Heart left ventricle (tissue), 16 donors: ENCODE results near the gene KHDC4. TPM values are rescaled to one million over a fixed set of nuclear protein-coding genes. Genes with fewer than 3 reads are reported as not detected.

Experiments used
- ATAC-seq, 4 donors: fragments of 200-7000 bp; cut with Tn5 transposase; one replicate each; pipeline ENCODE4 v1.9.1; 2020 to 2022; ENCODE audit warnings: moderate library complexity in 4 of 4, mild to moderate bottlenecking in 3 of 4, moderate number of reproducible peaks in 1 of 4
- DNase-seq, 5 donors: peaks; one replicate each; pipeline ENCODE4 v3.0.0-alpha.2; 2020
- H3K27ac ChIP-seq, 12 donors: fragments of 200-600 bp; sonication (generic) in 4 of 12; one replicate each; pipeline versions ENCODE4 v1.5.0 to v1.8.0; 2016 to 2022; ENCODE audit warnings: mild to moderate bottlenecking in 2 of 12
- H3K27me3 ChIP-seq, 9 donors: fragments of 200-600 bp; sonication (generic) in 2 of 9; one replicate each; pipeline versions ENCODE4 v1.5.1 to v1.8.0; 2016 to 2022; ENCODE audit warnings: mild to moderate bottlenecking in 3 of 9
- H3K36me3 ChIP-seq, 9 donors: fragments of 200-600 bp; sonication (generic) in 2 of 9; one replicate each; pipeline versions ENCODE4 v1.5.0 to v1.8.0; 2018 to 2022; ENCODE audit warnings: mild to moderate bottlenecking in 2 of 9
- H3K4me1 ChIP-seq, 12 donors: fragments of 200-600 bp; sonication (generic) in 4 of 12; one replicate each; pipeline versions ENCODE4 v1.5.0 to v1.8.0; 2016 to 2022; ENCODE audit warnings: mild to moderate bottlenecking in 3 of 12
- H3K4me3 ChIP-seq, 12 donors: fragments of 200-600 bp; sonication (generic) in 4 of 12; one replicate each; pipeline versions ENCODE4 v1.5.0 to v1.8.0; 2017 to 2022; ENCODE audit warnings: mild to moderate bottlenecking in 9 of 12, moderate library complexity in 4 of 12
- H3K9me3 ChIP-seq, 12 donors: fragments of 200-600 bp; sonication (generic) in 4 of 12; one replicate each; pipeline versions ENCODE4 v1.5.0 to v1.8.0; 2016 to 2022; ENCODE audit warnings: mild to moderate bottlenecking in 1 of 12
- CTCF ChIP-seq, 12 donors: fragments of 200-600 bp; sonication (generic) in 4 of 12; IDR thresholded peaks; one replicate each; pipeline versions ENCODE4 v1.5.0 to v1.8.0; 2018 to 2022; ENCODE audit warnings: antibody characterized with exemption in 12 of 12, mild to moderate bottlenecking in 5 of 12
- POLR2A ChIP-seq, 2 donors: fragments of 450-650 bp; IDR thresholded peaks; one replicate each; pipeline ENCODE4 v1.6.1; 2017; ENCODE audit warnings: antibody characterized with exemption in 2 of 2, mild to moderate bottlenecking in 2 of 2, moderate library complexity in 2 of 2
- WGBS, 4 donors: extraction: QIAGEN DNeasy Blood & Tissue Kit in 2 of 4; methylation state at CpG; one replicate each; pipeline versions ENCODE4 v1.1.5 to v1.1.7; 2013 to 2018; 5-methylcytosine and 5-hydroxymethylcytosine counted together
- intact Hi-C, 10 donors: fragments of 100-400 bp; cut with DNase I; formaldehyde crosslinking; loops; one replicate each; pipeline versions ENCODE4 v1.11.1 to v1.14.2; 2022
- polyA plus RNA-seq, 2 donors: library from polyadenylated mRNA; stranded (reverse); fragments of 200-250 nt; gene quantifications; one replicate each; pipeline ENCODE4 v1.2.3, GENCODE V29; 2013
- total RNA-seq, 9 donors: library from RNA; depleted of rRNA in 2 of 9; stranded (reverse); fragments of >200 nt in 2 of 9; fragmentation: NEBNext Ultra II Directional in 3 of 9; extraction: Animal tissue kit (Norgen Biotek cat#: 25700) in 3 of 9; gene quantifications; one replicate each; pipeline versions ENCODE4 v1.1.0 to v1.2.4, GENCODE V29; 2016 to 2023
- donor health status: ischemic (EF 13 %, LVEDD 7.1; RV severe dilation, severe dysfunction).
- donor health status: healthy with polysubstance abuse.
- donor health status: DM: no; HTN: yes; CAD: no.
- donor health status: DM: no; HTN: no; CAD: no.
- donor health status: ischemic (EF 25% LVEDD 6.9; RV normal size, moderate dysfunction).
- donor health status: ischemic (EF 25% LVEDD 5.7; RV mildly dilated, moderate dysfunction).
- donor health status: healthy.
- donor health status: DM: yes; HTN: yes; CAD: no.
- donor health status: ischemic (EF 35%, LVEDD 5.7; RV mildly dilated, moderate dysfunction).
- donor health status: nonischemic (EF 11% LVEDD 7.7; RV severe dilation, severe dysfunction).
- donor health status: DM: yes; HTN: yes; CAD: no.
- donor health status: PGD.
- donor health status: ischemic (EF 29% LVEDD 5.4; RV normal size, mild dysfunction).
- donor health status: nonischemic (EF 23%, LVEDD 6.1; RV moderate dilation, normal function).

The KHDC4 gene
- total and polyA plus RNA-seq, 11 donors: 16.9 to 28.0 (median 21.8) TPM

GRCh38 chr1:155973723-155974122, 39.5 kb upstream of the KHDC4 start:
- ATAC-seq (no peak), DNase-seq (no peak)
- Histone ChIP-seq H3K9me3 (no peaks in the 10 kb centered on the region), H3K36me3 (peaks cover 0 to 40% (median 11%) of the 10 kb centered on the region in 9 donors), H3K27ac (peak overlapping the region in 11 of 12 donors; percentile 17 to 100 (median 98)), H3K4me3 (peak overlapping the region in 5 of 12 donors; percentile 77 to 97 (median 88)), H3K27me3 (no peaks in the 10 kb centered on the region), H3K4me1 (peaks cover 13 to 93% (median 79%) of the 10 kb centered on the region in 12 donors)
- 56 to 73% (median 66%) methylated on average over 3 of the region's 3 CpGs for WGBS, 4 donors
- TF ChIP-seq CTCF (IDR thresholded peaks at IDR 0.05): no peak
- no peak for TF ChIP-seq POLR2A (IDR thresholded peaks at IDR 0.05)
- intact Hi-C loops: no loop called here

GRCh38 chr1:155971910-155972809, 37.9 kb upstream of the KHDC4 start:
- intact Hi-C loops: no loop called here
- DNase-seq (no peak), ATAC-seq (no peak)
- peaks cover 0 to 56% (median 19%) of the 10 kb centered on the region in 9 donors for H3K36me3 ChIP-seq
- H3K27ac ChIP-seq: peak overlapping the region in 9 of 12 donors; percentile 40 to 100 (median 98)
- no peaks in the 10 kb centered on the region for H3K9me3 ChIP-seq
- peak overlapping the region in 1 of 12 donors; percentile 5 for H3K4me3 ChIP-seq
- 76 to 83% (median 81%) methylated on average over 6 to 9 of the region's 9 CpGs for WGBS, 4 donors
- peaks cover 19 to 100% (median 93%) of the 10 kb centered on the region in 12 donors for H3K4me1 ChIP-seq
- no peaks in the 10 kb centered on the region for H3K27me3 ChIP-seq
- TF ChIP-seq POLR2A (IDR thresholded peaks at IDR 0.05) (no peak), CTCF (IDR thresholded peaks at IDR 0.05) (no peak)

- intact Hi-C loops: no loop called here
- Histone ChIP-seq H3K27me3 (no peaks in the 10 kb centered on the region), H3K36me3 (peaks cover 0 to 71% (median 35%) of the 10 kb centered on the region in 9 donors), H3K4me1 (peaks cover 26 to 100% (median 98%) of the 10 kb centered on the region in 12 donors), H3K9me3 (no peaks in the 10 kb centered on the region), H3K4me3 (peak overlapping the region in 2 of 12 donors; percentile 3 to 28), H3K27ac (peak overlapping the region; percentile 29 to 100 (median 90))
- peak; percentile 71 to 89 (median 84) for DNase-seq
- peak; percentile 17 to 71 (median 57) for ATAC-seq
- WGBS, 4 donors: 38 to 47% (median 43%) methylated on average over 11 of the region's 11 CpGs
- TF ChIP-seq POLR2A (IDR thresholded peaks at IDR 0.05): no peak
These were observed 36.4 kb upstream of the KHDC4 start for GRCh38 chr1:155970531-155971167.

GRCh38 chr1:155969377-155969791, 35.2 kb upstream of the KHDC4 start:
- H3K4me1 ChIP-seq: peaks cover 21 to 96% (median 86%) of the 10 kb centered on the region in 12 donors
- no peaks in the 10 kb centered on the region for H3K9me3 ChIP-seq
- peak overlapping the region; percentile 65 to 100 (median 90) for H3K27ac ChIP-seq
- DNase-seq (no peak), ATAC-seq (no peak)
- peaks cover 4 to 82% (median 47%) of the 10 kb centered on the region in 9 donors for H3K36me3 ChIP-seq
- no peak for TF ChIP-seq CTCF (IDR thresholded peaks at IDR 0.05)
- no peak for TF ChIP-seq POLR2A (IDR thresholded peaks at IDR 0.05)
- H3K27me3 ChIP-seq: no peaks in the 10 kb centered on the region
- 58 to 67% (median 59%) methylated on average over 9 of the region's 9 CpGs for WGBS, 4 donors
- peak overlapping the region in 1 of 12 donors; percentile 12 for H3K4me3 ChIP-seq
- intact Hi-C loops: no loop called here
